Left cardiac atrium (tissue), 4 donors: ENCODE data around the gene HDGFL2. TPM values are rescaled to one million over a fixed set of nuclear protein-coding genes. Genes with fewer than 3 reads are reported as not detected.

Experiments
- ATAC-seq, 2 donors: fragments of 200-7000 bp; cut with Tn5 transposase; one replicate each; pipeline ENCODE4 v1.9.1; 2020; ENCODE audit warnings: mild to moderate bottlenecking in 2 of 2, moderate library complexity in 2 of 2
- DNase-seq: peaks from one replicate; pipeline ENCODE4 v3.0.0-alpha.2; 2020
- intact Hi-C, 2 donors: fragments of 100-400 bp; cut with DNase I; formaldehyde crosslinking; loops; one replicate each; pipeline versions ENCODE4 v1.14.1 to v1.15.1; 2022 to 2023
- total RNA-seq, 2 donors: library from RNA; stranded (reverse); fragmentation: NEBNext Ultra II Directional; extraction: Animal tissue kit (Norgen Biotek cat#: 25700); gene quantifications; one replicate each; pipeline ENCODE4 v1.2.1, GENCODE V29; 2021
- donor health status: DM: no; HTN: yes; CAD: no.
- donor health status: DM: no; HTN: yes; CAD: no; lungs with severe emphysema.
- donor health status: DM: yes; HTN: yes; CAD: no.
- donor health status: Dilated cardiomyopathy.

HDGFL2 gene
- total RNA-seq, 2 donors from 2014 or later = 20.9 to 25.9 TPM

- intact Hi-C loops = no loop called here
- DNase-seq = no peak
- ATAC-seq = no peak
Observed at GRCh38 chr19:4493104-4493928, 21.2 kb downstream of the HDGFL2 start.

GRCh38 chr19:4493929-4494690 lies 22.0 kb downstream of the HDGFL2 start:
- intact Hi-C loops = no loop called here
- no peak for ATAC-seq
- no peak for DNase-seq

- DNase-seq (no peak), ATAC-seq (no peak)
- intact Hi-C loops = no loop called here
Observed at GRCh38 chr19:4494691-4495064, 22.6 kb downstream of the HDGFL2 start.

GRCh38 chr19:4495471-4495870 lies 23.4 kb downstream of the HDGFL2 start:
- DNase-seq = no peak

GRCh38 chr19:4496304-4496703 lies 24.2 kb downstream of the HDGFL2 start:
- ATAC-seq (no peak), DNase-seq (no peak)
- intact Hi-C loops = no loop called here

More at GRCh38 chr19:4495471-4495870, 23.4 kb downstream of the HDGFL2 start:
- no peak for ATAC-seq
- intact Hi-C loops = no loop called here

GRCh38 chr19:4497770-4498389 lies 25.8 kb downstream of the HDGFL2 start:
- ATAC-seq (no peak), DNase-seq (no peak)
- intact Hi-C loops = no loop called here

GRCh38 chr19:4498694-4499093 lies 26.6 kb downstream of the HDGFL2 start:
- no peak for ATAC-seq

GRCh38 chr19:4499318-4499717 lies 27.2 kb downstream of the HDGFL2 start:
- DNase-seq (no peak), ATAC-seq (no peak)
- intact Hi-C loops = no loop called here

More at GRCh38 chr19:4498694-4499093, 26.6 kb downstream of the HDGFL2 start:
- intact Hi-C loops = no loop called here
- no peak for DNase-seq

GRCh38 chr19:4499855-4500254 lies 27.8 kb downstream of the HDGFL2 start:
- ATAC-seq = no peak
- intact Hi-C loops = no loop called here
- DNase-seq = no peak

GRCh38 chr19:4500841-4501591 lies 28.9 kb downstream of the HDGFL2 start:
- no peak for ATAC-seq
- intact Hi-C loops = no loop called here
- no peak for DNase-seq

GRCh38 chr19:4501691-4502090 lies 29.6 kb downstream of the HDGFL2 start:
- intact Hi-C loops = no loop called here
- ATAC-seq (no peak), DNase-seq (no peak)

GRCh38 chr19:4502282-4503131 lies 30.4 kb downstream of the HDGFL2 start:
- no peak for DNase-seq
- intact Hi-C loops = no loop called here
- no peak for ATAC-seq

- intact Hi-C loops = no loop called here
- ATAC-seq (no peak), DNase-seq (no peak)
Observed at GRCh38 chr19:4503132-4503824, 31.2 kb downstream of the HDGFL2 start.

GRCh38 chr19:4503825-4504170 lies 31.7 kb downstream of the HDGFL2 start:
- DNase-seq (no peak), ATAC-seq (no peak)
- intact Hi-C loops = no loop called here

- DNase-seq (no peak), ATAC-seq (peak in 1 of 2 donors; percentile 2)
- intact Hi-C loops = no loop called here
Observed at GRCh38 chr19:4504297-4504701, 32.2 kb downstream of the HDGFL2 start.

- DNase-seq = no peak
- intact Hi-C loops = no loop called here
- ATAC-seq = peak in 1 of 2 donors; percentile 11
Observed at GRCh38 chr19:4504891-4505569, 32.9 kb downstream of the HDGFL2 start.
